C4-2B (cell line): ENCODE results near the gene RXFP3.

Source experiments
- H3K27ac ChIP-seq: fragments of 450-650 bp; 2 replicates; pipeline ENCODE4 v1.5.1; 2017
- ZFX ChIP-seq: fragments of 450-650 bp; IDR thresholded peaks from 2 replicates; pipeline ENCODE4 v1.6.1; 2017
- TF ChIP-seq, protein P1 (sequence below): fragments of 450-650 bp; conservative IDR thresholded peaks from 2 replicates; pipeline ENCODE4 v1.5.1; 2017; ENCODE audit warnings: mild to moderate bottlenecking

Gene RXFP3, protein sequence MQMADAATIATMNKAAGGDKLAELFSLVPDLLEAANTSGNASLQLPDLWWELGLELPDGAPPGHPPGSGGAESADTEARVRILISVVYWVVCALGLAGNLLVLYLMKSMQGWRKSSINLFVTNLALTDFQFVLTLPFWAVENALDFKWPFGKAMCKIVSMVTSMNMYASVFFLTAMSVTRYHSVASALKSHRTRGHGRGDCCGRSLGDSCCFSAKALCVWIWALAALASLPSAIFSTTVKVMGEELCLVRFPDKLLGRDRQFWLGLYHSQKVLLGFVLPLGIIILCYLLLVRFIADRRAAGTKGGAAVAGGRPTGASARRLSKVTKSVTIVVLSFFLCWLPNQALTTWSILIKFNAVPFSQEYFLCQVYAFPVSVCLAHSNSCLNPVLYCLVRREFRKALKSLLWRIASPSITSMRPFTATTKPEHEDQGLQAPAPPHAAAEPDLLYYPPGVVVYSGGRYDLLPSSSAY

DNA sequence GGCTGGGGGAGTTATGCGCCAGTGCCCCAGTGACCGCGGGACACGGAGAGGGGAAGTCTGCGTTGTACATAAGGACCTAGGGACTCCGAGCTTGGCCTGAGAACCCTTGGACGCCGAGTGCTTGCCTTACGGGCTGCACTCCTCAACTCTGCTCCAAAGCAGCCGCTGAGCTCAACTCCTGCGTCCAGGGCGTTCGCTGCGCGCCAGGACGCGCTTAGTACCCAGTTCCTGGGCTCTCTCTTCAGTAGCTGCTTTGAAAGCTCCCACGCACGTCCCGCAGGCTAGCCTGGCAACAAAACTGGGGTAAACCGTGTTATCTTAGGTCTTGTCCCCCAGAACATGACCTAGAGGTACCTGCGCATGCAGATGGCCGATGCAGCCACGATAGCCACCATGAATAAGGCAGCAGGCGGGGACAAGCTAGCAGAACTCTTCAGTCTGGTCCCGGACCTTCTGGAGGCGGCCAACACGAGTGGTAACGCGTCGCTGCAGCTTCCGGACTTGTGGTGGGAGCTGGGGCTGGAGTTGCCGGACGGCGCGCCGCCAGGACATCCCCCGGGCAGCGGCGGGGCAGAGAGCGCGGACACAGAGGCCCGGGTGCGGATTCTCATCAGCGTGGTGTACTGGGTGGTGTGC is at the start of gene RXFP3:
Gene RXFP3 (plus strand): TSS at position 6 of the 636 bp plus-strand sequence. CDS start 355 bp downstream, at position 361.
- no peak within 1 kb of the TSS for H3K27ac ChIP-seq
- TF ChIP-seq, protein P1, sequence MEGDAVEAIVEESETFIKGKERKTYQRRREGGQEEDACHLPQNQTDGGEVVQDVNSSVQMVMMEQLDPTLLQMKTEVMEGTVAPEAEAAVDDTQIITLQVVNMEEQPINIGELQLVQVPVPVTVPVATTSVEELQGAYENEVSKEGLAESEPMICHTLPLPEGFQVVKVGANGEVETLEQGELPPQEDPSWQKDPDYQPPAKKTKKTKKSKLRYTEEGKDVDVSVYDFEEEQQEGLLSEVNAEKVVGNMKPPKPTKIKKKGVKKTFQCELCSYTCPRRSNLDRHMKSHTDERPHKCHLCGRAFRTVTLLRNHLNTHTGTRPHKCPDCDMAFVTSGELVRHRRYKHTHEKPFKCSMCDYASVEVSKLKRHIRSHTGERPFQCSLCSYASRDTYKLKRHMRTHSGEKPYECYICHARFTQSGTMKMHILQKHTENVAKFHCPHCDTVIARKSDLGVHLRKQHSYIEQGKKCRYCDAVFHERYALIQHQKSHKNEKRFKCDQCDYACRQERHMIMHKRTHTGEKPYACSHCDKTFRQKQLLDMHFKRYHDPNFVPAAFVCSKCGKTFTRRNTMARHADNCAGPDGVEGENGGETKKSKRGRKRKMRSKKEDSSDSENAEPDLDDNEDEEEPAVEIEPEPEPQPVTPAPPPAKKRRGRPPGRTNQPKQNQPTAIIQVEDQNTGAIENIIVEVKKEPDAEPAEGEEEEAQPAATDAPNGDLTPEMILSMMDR: no peak
- no peak for TF ChIP-seq ZFX

DNA sequence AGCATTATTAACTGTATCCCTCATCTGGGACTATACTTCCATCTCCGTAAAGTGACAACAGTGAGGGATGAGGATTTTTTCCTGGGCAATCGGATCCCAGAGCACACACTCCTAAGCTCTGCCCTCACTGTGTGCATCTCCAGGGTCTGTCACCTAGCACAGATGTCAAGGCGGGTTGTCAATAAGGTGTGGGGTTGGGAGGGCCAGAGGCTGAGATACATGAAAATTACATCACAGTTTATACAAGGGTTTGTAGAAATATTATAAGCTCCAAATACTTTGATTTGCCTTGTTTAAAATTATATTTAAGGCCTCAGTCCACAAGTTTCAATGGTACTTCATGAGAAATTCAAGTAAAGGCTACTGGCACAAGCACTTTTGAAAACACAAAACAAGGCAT is 48.9 kb upstream of the RXFP3 start:
- TF ChIP-seq, protein P1: no peak
- TF ChIP-seq ZFX: no peak
- H3K27ac ChIP-seq: no peak overlapping the region

DNA sequence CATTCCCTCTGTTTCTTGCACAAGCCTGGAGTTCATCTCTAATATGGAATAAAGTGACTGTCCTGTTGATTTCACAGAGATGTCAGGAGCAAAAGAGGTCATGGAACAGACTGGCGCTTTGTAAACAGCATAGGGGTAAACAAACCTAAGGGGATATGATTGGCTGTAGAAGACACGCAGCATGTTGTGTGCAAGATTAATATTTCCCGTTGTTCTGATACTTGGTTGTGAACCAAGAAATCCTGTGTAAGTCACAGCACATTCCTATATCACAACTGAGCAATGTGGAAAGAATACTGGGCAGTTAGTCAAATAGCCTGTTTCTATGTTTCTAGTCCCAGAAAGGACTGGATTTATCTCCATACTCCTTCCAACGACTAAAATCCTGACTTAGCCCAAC is 47.6 kb upstream of the RXFP3 start:
- H3K27ac ChIP-seq: no peak overlapping the region
- TF ChIP-seq, protein P1: no peak
- no peak for TF ChIP-seq ZFX

DNA sequence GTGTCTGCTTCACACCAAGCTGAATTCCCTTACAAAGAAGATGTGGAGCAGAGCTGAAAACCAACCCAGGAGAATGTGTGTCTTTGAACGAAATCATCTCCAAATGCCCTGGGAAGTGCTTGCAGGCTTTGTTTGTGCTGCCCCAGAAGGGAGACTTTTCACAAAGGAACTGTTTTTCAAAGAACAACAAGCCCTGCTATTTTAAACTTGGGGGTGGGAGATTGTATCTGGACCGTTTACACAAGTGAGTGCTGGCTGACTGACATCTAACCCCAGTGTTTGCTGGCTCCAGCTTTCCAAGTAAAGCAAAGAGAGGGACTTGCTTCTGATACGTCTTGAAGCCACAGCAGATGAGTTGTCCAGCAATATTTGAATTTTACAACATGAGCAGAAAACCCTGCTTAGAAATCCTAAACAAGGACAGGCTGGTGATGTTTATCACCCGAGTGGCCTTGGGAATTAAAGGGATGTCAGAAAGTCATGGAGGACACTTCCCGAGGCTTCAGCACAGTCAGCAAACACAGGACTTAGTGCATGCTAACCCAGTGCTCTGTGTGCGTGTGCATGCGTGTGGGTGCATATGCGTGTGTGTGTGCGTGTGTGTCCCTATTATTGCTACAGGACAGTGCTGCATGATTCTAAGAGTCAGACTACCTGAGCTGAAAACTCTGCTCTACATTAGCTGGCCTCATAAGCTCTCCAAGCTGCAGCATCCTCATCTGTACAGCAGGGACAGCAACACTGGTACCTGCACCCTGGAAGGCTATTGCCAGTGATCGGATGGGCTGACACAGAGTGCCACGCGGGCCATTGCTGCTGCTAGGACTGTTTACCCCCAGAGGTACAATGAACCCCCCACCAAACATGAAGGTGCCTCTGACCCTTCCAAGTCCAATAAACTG is 45.8 kb upstream of the RXFP3 start:
- no peak overlapping the region for H3K27ac ChIP-seq
- TF ChIP-seq, protein P1: no peak
- no peak for TF ChIP-seq ZFX

DNA sequence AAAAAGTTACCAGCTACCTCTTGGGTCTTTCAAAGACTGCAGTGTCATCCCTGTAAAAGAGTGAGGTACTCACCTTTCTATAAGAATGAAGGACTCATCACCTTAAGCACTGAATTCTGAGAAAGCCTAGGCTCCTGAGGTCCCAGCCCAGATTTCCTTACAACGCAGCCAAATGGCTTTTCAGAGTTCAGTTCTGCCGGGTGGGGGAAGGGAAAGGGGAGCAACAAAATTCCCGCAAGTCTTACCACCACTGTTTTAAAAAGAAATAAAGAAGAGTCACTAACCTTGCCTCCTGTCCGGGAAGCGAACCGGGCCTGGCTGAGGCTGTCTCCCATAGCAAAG is 44.8 kb upstream of the RXFP3 start:
- TF ChIP-seq, protein P1: no peak
- no peak for TF ChIP-seq ZFX
- H3K27ac ChIP-seq: no peak overlapping the region

DNA sequence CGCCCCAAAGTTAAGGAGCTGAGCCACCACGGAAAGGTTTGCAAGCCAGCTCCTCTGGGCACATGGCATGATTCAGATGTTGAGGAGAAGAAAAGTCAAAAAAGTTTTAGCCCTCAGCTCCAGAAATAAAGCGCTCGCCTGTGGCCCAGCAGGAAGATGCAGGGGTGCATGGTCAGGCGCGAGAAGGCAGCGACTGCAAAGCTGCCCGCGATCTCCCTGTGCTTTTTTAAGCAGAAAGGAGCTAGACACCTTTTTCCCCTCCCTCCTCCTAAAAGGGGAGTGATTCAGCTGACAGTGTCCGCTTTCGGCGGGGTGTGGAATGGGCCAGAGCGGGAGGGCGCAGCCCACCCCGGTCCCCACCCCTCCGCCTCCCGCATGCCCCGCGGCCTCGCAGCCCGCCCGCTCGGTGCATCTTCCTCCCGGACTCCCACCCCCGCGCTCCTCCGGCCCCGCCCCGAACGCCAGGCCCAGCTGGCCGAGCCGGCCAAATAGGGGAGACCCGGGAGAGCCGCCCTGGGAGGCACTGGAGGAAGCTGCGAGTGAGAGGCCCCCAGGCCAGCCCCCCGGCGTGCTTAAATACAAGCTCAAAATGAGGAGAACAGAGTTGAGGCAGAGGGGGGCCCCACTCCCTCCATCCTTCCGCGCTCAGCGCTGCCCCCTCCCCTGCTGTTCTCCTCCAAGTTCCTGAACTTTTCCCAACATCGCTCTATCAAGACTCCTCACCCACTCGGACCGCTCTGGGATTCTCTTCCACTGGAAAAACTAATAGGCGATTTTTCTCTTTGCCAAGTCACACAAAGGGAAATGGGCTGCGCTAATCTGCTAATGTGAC is 44.2 kb upstream of the RXFP3 start, which contains the start of gene ADAMTS12:
Gene ADAMTS12 (minus strand): TSS at position 203 of the 832 bp plus-strand sequence. CDS start 134 bp downstream, at position 69.
- H3K27ac ChIP-seq: no peak within 1 kb of the TSS
- TF ChIP-seq, protein P1: no peak
- TF ChIP-seq ZFX: no peak
